Stimulated activated CD8-positive, alpha-beta memory T cell treated with anti-CD3 and anti-CD28 coated beads, Interleukin-15, amount 100 ng/mL, for 24 hours (primary cell): Measurements from ENCODE around the gene TMEM92.
"Not testable (repeated sequence)": the region's sequence is repeated elsewhere in the genome, so short reads cannot be mapped to it uniquely, and the experiment has no call there.

Source experiments
- DNase-seq: peaks from one replicate; pipeline ENCODE4 v3.0.0-alpha.2; 2020; ENCODE audit warnings: low read depth

Gene TMEM92

GRCh38 chr17:50262001-50262794 is 12.1 kb upstream of the TMEM92 start:
- no peak for DNase-seq

- DNase-seq = no peak
These were observed 10.7 kb upstream of the TMEM92 start for GRCh38 chr17:50263331-50264262.

DNA sequence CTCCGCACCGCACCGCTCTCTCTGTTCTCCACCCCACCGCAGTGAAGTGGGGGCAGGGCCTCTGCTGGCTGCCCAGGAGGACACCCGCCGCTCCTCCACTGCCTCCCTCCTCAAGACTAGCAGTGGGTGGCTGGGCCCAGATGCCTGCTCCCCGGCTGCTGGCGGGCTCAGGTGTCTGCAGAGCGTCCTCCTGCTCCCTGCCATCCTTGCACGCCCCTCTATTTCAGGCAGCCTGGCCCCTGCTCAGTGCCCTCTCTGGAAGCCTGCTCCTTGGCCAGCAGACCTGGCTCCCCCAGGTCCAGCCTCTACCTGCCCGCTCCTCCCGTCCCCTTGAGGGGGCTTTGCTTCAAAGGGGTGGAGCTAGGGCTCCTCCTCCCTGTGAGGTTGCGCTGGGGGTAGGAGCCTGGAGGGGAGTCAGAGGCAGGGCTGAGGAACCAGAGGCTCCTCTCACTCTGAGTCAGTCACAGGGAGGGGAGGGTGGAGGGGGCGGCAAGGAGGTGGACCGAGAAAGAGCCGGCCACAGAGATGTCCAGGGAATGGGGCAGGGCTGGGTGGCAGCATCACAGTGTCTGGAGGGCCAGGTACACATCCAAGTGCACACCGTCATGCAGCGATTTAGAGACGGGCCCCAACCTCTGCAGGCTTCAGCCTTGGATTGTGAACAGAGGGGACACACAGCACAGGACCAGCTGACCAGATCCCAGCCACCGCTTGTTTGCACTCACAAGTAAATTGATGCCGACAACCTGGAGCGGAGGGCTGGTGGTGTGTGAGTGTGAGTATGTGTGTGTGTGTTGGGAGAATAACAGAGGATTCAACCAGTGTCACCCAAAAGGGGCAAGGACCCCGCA is 9.8 kb upstream of the TMEM92 start:
- DNase-seq = no peak

DNA sequence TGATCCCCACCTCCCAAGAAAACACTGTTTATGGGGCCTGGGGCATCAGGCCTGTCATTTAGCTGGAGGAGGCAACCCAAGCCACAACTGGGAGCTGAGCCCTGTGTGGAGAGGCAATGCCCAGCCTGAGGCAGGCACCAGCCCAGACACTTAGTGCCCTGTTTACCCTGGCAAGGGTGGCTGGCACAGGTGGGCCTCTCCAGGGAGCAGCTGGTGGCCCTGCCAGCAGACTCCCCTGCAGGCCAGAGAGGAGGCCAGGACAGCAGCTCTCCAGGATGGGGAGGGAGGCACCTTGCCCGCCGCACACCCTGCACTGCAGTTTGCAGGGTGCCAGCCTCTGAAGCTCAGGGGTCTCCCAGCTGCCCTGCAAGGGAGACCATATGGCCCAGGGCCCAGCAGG is 9.1 kb upstream of the TMEM92 start:
- DNase-seq = no peak

DNA sequence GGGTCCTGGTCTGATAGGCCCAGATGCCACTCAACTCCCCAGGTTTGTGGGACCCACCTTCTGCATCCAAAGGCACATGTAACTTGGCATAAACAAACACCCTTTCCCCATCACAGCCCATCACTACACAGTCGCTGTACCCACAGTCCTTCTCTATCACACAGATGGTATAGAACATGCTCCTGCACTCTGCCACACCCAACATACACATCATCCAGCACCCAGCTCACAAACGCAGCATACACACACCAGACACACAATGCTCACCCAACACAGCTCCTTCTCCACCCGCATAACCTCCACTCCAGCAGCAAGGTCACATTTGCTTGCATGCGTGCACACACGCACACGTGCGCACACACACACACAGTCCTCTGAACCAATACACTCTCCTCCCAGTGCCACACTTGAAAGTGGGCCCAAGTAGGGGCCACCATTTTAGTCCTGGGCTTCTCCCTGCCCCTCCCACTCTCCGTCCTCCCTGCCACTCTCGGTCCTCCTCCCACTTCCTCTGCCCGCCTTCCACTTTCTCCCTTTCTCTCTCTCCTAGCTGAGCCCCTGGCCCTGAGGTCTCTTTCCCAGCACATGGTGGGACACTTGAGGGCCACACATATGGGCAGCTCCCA is 8.5 kb upstream of the TMEM92 start:
- DNase-seq = no peak

- no peak for DNase-seq
These were observed 7.7 kb upstream of the TMEM92 start for GRCh38 chr17:50266384-50267073.

- DNase-seq = no peak
These were observed 7.0 kb upstream of the TMEM92 start for GRCh38 chr17:50267074-50267841.

- DNase-seq = no peak
These were observed 6.2 kb upstream of the TMEM92 start for GRCh38 chr17:50268026-50268425.

- no peak for DNase-seq
These were observed 5.5 kb upstream of the TMEM92 start for GRCh38 chr17:50268743-50269275.

GRCh38 chr17:50269477-50270434 is 4.5 kb upstream of the TMEM92 start:
- DNase-seq = no peak

- no peak for DNase-seq
These were observed 3.6 kb upstream of the TMEM92 start for GRCh38 chr17:50270435-50271362.

DNA sequence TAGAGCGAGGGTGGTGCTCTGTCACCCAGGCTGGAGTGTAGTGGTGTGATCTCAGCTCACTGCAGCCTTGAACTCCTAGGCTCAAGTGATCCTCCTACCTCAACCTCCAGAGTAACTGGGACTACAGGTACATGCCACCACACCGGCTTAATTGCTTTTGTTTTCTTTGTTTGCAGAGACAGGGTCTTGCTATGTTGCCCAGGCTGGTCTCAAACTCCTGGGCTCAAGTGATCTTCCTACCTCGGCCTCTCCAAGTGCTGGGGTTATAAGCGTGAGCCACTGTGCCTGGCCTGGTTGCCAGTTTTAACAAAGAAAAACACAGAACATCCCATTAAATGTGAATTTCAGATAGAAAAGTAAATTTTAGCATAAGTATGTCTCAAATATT is 2.9 kb upstream of the TMEM92 start:
- DNase-seq = not testable (repeated sequence)

- no peak for DNase-seq
These were observed 2.0 kb upstream of the TMEM92 start for GRCh38 chr17:50272246-50272645.

GRCh38 chr17:50272711-50273653 is 1.3 kb upstream of the TMEM92 start:
- DNase-seq = peak; percentile 26

DNA sequence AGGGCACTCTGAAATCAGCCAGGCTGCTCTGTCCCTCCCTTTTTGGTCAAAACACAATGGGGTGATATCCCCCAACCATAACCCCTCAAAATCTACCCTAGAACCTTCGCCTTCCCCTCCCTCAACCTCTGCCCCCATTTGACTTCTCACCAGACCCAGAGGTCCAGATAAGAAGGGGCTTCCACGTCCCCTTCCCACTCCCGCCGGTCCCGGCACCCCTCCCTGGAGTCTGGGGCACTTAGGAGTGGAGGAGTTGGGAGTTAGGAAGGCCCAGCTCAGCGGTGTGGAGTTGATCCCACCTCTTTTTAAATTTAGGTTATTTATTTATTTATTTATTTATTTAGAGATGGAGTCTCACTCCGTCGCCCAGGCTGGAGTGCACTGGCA is 619 bp upstream of the TMEM92 start:
- no peak for DNase-seq

- no peak for DNase-seq
These were observed 593 bp downstream of the TMEM92 start for GRCh38 chr17:50274897-50275221.

- no peak for DNase-seq
These were observed 1.0 kb downstream of the TMEM92 start for GRCh38 chr17:50275279-50275678.
